IMR-90 (cell line): ENCODE measurements around the gene SLC23A2. TPM values are rescaled to one million over a fixed set of nuclear protein-coding genes. Genes with fewer than 3 reads are reported as not detected.

Source experiments
- ATAC-seq: fragments of 200-7000 bp; cut with Tn5 transposase; 2 replicates; pipeline ENCODE4 v1.9.1; 2020; ENCODE audit warnings: low read depth, mild to moderate bottlenecking, moderate library complexity
- BruUV-seq: library from RNA; stranded (reverse); fragments of 400-500 nt; replicated peaks from 2 replicates; lab custom pipeline; 2021; lab: Mats Ljungman, UMichigan
- CTCF ChIA-PET: fragments of 300-600 bp; formaldehyde crosslinking; extraction: SDS; loops from one replicate; lab custom pipeline; 2021; ENCODE audit warnings: antibody characterized with exemption; lab: Yijun Ruan, JAX
- POLR2A ChIA-PET: fragments of 300-600 bp; sonication (Branson Sonifier 250); formaldehyde crosslinking; loops from one replicate; lab custom pipeline; 2022; ENCODE audit warnings: antibody characterized with exemption; ENCODE audit not compliant: unreplicated experiment; lab: Charles Lee
- DNase-seq: peaks from one replicate; pipeline ENCODE4 v3.0.0; 2013
- H2AFZ ChIP-seq: replicated peaks from 2 replicates; pipeline ENCODE3; 2013; ENCODE audit warnings: low read length, mild to moderate bottlenecking; ENCODE audit not compliant: poor library complexity
- H2AK5ac ChIP-seq: 2 replicates; pipeline ENCODE4 v1.6.1; 2013; ENCODE audit warnings: low read depth, low read length, inconsistent platforms
- H2AK9ac ChIP-seq: replicated peaks from 2 replicates; pipeline ENCODE3; 2013; ENCODE audit warnings: mild to moderate bottlenecking, low read depth, low read length, moderate library complexity; ENCODE audit not compliant: poor library complexity
- H2BK120ac ChIP-seq: 2 replicates; pipeline ENCODE4 v1.6.1; 2013; ENCODE audit warnings: low read depth, low read length, inconsistent platforms
- H2BK15ac ChIP-seq: 3 replicates; pipeline ENCODE4 v1.6.1; 2013; ENCODE audit warnings: low read depth, low read length, inconsistent platforms
- H2BK20ac ChIP-seq: 2 replicates; pipeline ENCODE4 v1.6.1; 2013; ENCODE audit warnings: low read depth, mild to moderate bottlenecking, inconsistent platforms, low read length, moderate library complexity
- H2BK5ac ChIP-seq: 2 replicates; pipeline ENCODE4 v1.6.1; 2013; ENCODE audit warnings: mild to moderate bottlenecking, low read depth, low read length, inconsistent platforms; ENCODE audit not compliant: poor library complexity, severe bottlenecking
- H3K14ac ChIP-seq: replicated peaks from 2 replicates; pipeline ENCODE4 v1.6.1; 2013; ENCODE audit warnings: low read depth, low read length, inconsistent platforms
- H3K18ac ChIP-seq: 2 replicates; pipeline ENCODE4 v1.6.1; 2013; ENCODE audit warnings: low read depth, low read length, control low read depth
- H3K23ac ChIP-seq: 2 replicates; pipeline ENCODE4 v1.6.1; 2013; ENCODE audit warnings: low read depth, low read length, inconsistent platforms
- H3K27ac ChIP-seq: 2 replicates; pipeline ENCODE4 v1.5.1; 2013; ENCODE audit warnings: mild to moderate bottlenecking, control low read depth, low read length; ENCODE audit not compliant: insufficient read depth
- H3K27me3 ChIP-seq: 2 replicates; pipeline ENCODE4 v1.6.1; 2013; ENCODE audit warnings: low read length; ENCODE audit not compliant: control insufficient read depth, insufficient read depth
- H3K36me3 ChIP-seq: 2 replicates; pipeline ENCODE4 v1.6.1; 2013; ENCODE audit warnings: low read length, mixed read lengths; ENCODE audit not compliant: control insufficient read depth, insufficient read depth
- H3K4ac ChIP-seq: 2 replicates; pipeline ENCODE4 v1.6.1; 2013; ENCODE audit warnings: low read depth, low read length, inconsistent platforms
- H3K4me1 ChIP-seq: 2 replicates; pipeline ENCODE4 v1.6.1; 2013; ENCODE audit warnings: low read length, mixed read lengths; ENCODE audit not compliant: control insufficient read depth, insufficient read depth
- H3K4me2 ChIP-seq: 2 replicates; pipeline ENCODE4 v1.6.1; 2013; ENCODE audit warnings: low read depth, mild to moderate bottlenecking, control low read depth, low read length, moderate library complexity
- H3K4me3 ChIP-seq: 2 replicates; pipeline ENCODE4 v1.5.1; 2013; ENCODE audit warnings: low read depth, mild to moderate bottlenecking, control low read depth, low read length, moderate library complexity; ENCODE audit not compliant: insufficient read depth
- H3K56ac ChIP-seq: 2 replicates; pipeline ENCODE4 v1.6.1; 2013; ENCODE audit warnings: low read length, inconsistent platforms; ENCODE audit not compliant: insufficient read depth; ENCODE audit errors: extremely low read depth
- H3K79me1 ChIP-seq, 2 experiments: 2 replicates each; pipeline ENCODE4 v1.6.1; 2013; ENCODE audit warnings: low read length in 2 of 2, inconsistent platforms in 1 of 2, low read depth in 1 of 2
- H3K9ac ChIP-seq: 2 replicates; pipeline ENCODE4 v1.6.1; 2013; ENCODE audit warnings: low read depth, low read length, control low read depth
- H3K9me1 ChIP-seq: 2 replicates; pipeline ENCODE4 v1.6.1; 2013; ENCODE audit warnings: low read length, inconsistent platforms; ENCODE audit not compliant: insufficient read depth
- H3K9me3 ChIP-seq: 2 replicates; pipeline ENCODE4 v1.6.1; 2013; ENCODE audit warnings: low read length; ENCODE audit not compliant: control insufficient read depth, insufficient read depth
- H4K20me1 ChIP-seq: 2 replicates; pipeline ENCODE4 v1.6.1; 2013; ENCODE audit warnings: low read length, inconsistent platforms; ENCODE audit not compliant: insufficient read depth
- H4K5ac ChIP-seq: 2 replicates; pipeline ENCODE4 v1.6.1; 2013; ENCODE audit warnings: mild to moderate bottlenecking, low read depth, low read length, control low read depth
- H4K8ac ChIP-seq, 2 experiments: 2 replicates each; pipeline ENCODE4 v1.6.1; 2013; ENCODE audit warnings: low read depth in 2 of 2, low read length in 2 of 2, control low read depth in 1 of 2, inconsistent platforms in 1 of 2
- H4K91ac ChIP-seq: 2 replicates; pipeline ENCODE4 v1.6.1; 2013; ENCODE audit warnings: low read depth, low read length, inconsistent platforms; ENCODE audit not compliant: insufficient read depth
- BHLHE40 ChIP-seq: fragments of 150-350 bp; IDR thresholded peaks from 2 replicates; pipeline ENCODE4 v1.6.1; 2016; ENCODE audit warnings: mild to moderate bottlenecking, low read depth, low read length
- CHD1 ChIP-seq: IDR thresholded peaks from 2 replicates; pipeline ENCODE4 v1.6.1; 2012; ENCODE audit warnings: low read depth, low read length, improper control_type of control experiment
- FOS ChIP-seq: fragments of 150-350 bp; IDR thresholded peaks from 2 replicates; pipeline ENCODE4 v1.6.1; 2016; ENCODE audit warnings: low read depth, low read length
- MAFK ChIP-seq: IDR thresholded peaks from 2 replicates; pipeline ENCODE4 v1.6.1; 2012; ENCODE audit warnings: low read depth, low read length, improper control_type of control experiment
- POLR2A ChIP-seq: IDR thresholded peaks from 2 replicates; pipeline ENCODE4 v1.6.1; 2012; ENCODE audit warnings: mild to moderate bottlenecking, low read depth, low read length
- RCOR1 ChIP-seq: IDR thresholded peaks from 2 replicates; pipeline ENCODE4 v1.6.1; 2012; ENCODE audit warnings: mild to moderate bottlenecking, low read length, improper control_type of control experiment; ENCODE audit not compliant: insufficient replicate concordance
- SMC3 ChIP-seq: fragments of 150-350 bp; IDR thresholded peaks from 2 replicates; pipeline ENCODE4 v1.6.1; 2016; ENCODE audit warnings: low read depth, mild to moderate bottlenecking, antibody characterized with exemption, low read length, moderate library complexity
- WGBS, 2 experiments: methylation state at CpG; one replicate each; pipeline versions ENCODE4 v1.1.5 to v1.1.7; 2013; ENCODE audit warnings: missing lambda C conversion rate in 2 of 2; ENCODE audit not compliant: insufficient read length in 1 of 2; ENCODE audit errors: extremely low coverage in 2 of 2; 5-methylcytosine and 5-hydroxymethylcytosine counted together
- dilution Hi-C: fragments of 300-500 bp; cut with HindIII; formaldehyde crosslinking; loops from one replicate; pipeline ENCODE4 v1.14.3; 2018; ENCODE audit warnings: low sequenced_read_pairs; ENCODE audit not compliant: unreplicated experiment
- in situ Hi-C: fragments of 300-500 bp; cut with MboI; formaldehyde crosslinking; loops from 3 replicates; pipeline ENCODE4 v1.14.3; 2019; ENCODE audit warnings: low sequenced_read_pairs, inconsistent platforms, mixed read lengths
- intact Hi-C: fragments of 100-400 bp; cut with micrococcal nuclease; formaldehyde crosslinking; loops from 2 replicates; pipeline ENCODE4 v1.10.0; 2022
- polyA plus RNA-seq, 3 experiments: library from polyadenylated mRNA; depleted of rRNA; stranded (reverse); fragments of >200 nt; gene quantifications; 2 replicates each; pipeline ENCODE4 v1.2.3, GENCODE V29; 2012; ENCODE audit warnings: low replicate concordance in 1 of 3
- total RNA-seq: library from RNA; depleted of rRNA; stranded (reverse); fragments of >200 nt; gene quantifications from 2 replicates; pipeline ENCODE4 v1.2.3, GENCODE V29; 2012

SLC23A2 gene
- total and polyA plus RNA-seq, 2 of the 4 experiments (the other 2 are of a cell fraction), result 10.2 to 14.4 TPM

DNA sequence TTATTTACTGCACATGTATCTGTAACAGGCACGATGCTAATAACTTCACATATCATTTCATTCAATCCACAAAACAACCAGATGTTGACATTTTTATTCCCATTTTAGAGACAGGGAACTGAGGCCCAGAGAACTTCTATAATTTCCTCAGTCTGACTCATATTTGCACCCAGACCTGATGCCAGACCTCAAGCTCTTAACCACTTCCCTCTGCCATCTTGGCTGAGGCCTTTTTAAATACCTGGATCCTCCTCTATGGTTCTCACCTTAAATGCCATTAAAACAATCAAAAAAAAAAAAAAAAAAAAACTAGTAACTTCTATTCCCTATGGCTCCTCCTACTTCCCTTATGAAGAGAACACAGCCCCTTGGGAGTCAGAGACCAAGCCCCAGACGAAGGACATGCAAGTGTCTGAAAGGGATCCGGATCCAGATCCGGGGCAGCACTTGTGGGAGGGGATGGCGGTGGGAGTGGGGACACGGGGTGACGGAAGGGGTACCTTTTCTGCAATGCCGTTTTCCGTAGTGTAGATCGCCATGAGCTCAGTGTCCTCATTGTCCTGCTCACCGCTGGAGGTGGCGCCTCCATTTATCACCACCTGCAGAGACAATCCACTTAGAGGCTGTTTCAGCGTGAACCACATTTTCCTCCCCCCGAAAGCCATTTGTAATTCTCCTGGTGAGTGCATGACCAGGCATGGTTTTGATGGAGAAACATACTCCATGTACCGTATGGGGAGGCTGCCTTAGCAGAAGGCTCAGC is 88.7 kb downstream of the SLC23A2 start (continued):
- no peak for TF ChIP-seq BHLHE40

DNA sequence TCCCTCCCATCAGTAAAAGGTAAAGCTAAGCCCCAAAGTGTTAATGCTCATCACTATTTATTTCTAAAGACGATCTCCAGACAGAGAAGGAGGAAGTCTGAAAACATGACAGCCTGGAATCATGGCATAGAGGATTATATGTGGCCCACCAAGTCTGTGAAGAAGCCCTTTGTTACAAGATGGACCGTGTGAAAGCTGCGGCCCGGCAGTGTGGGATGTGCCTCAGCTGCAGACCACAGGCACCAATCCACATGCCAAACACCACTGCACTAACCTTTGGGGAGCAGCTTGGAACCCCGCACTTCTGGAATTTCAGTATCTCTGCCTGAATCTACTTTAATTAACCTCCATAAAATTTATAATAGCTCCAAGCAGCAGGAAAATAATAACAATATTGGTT is 90.4 kb downstream of the SLC23A2 start:
- Histone ChIP-seq H2AK9ac (no peak overlapping the region), H3K18ac (no peak overlapping the region), H3K9ac (no peak overlapping the region), H3K56ac (no peak overlapping the region), H3K36me3 (peaks cover 8% of the 10 kb centered on the region; the same call in 1 of the 2 replicates), H3K4me3 (no peak overlapping the region), H2AFZ (no peak overlapping the region), H2AK5ac (no peak overlapping the region), H3K79me1 (peaks cover under 1 to 7% of the 10 kb centered on the region in 2 experiments; a peak in 3 of 4 replicates), H4K91ac (no peak overlapping the region), H4K20me1 (no peaks in the 10 kb centered on the region), H2BK5ac (no peak overlapping the region), H2BK120ac (no peak overlapping the region), H3K9me1 (no peaks in the 10 kb centered on the region), H3K27me3 (no peaks in the 10 kb centered on the region), H3K27ac (no peak overlapping the region), H4K5ac (no peak overlapping the region), H2BK15ac (no peak overlapping the region), H2BK20ac (no peak overlapping the region), H3K23ac (no peak overlapping the region), H3K4me2 (no peak overlapping the region), H3K14ac (no peak overlapping the region), H4K8ac (no peak overlapping the region), H3K4me1 (peaks cover 1% of the 10 kb centered on the region; the same call in 1 of the 2 replicates), H3K9me3 (no peaks in the 10 kb centered on the region), H3K4ac (no peak overlapping the region)
- POLR2A ChIA-PET, result no interaction called here
- intact Hi-C loops (no loop called here), in situ Hi-C loops (no loop called here), dilution Hi-C loops (no loop called here)
- CTCF ChIA-PET, result interaction anchor here (0.6 to 0.7 kb wide), 2 partner anchors 46 to 257 kb away, joined by 4 read pairs; no protein-coding TSS in a partner anchor
- WGBS, 2 experiments, result no CpG with 5 or more reads among the region's 5 CpGs
- DNase-seq, result no peak
- no TSS peak for BruUV-seq
- TF ChIP-seq BHLHE40 (no peak), RCOR1 (no peak), CHD1 (no peak), FOS (no peak), POLR2A (no peak), MAFK (no peak), SMC3 (no peak)
- no peak for ATAC-seq
